OCI-LY3 (cell line): ENCODE results near the gene C5.
A peak's percentile ranks its signal among the peaks of the same experiment; 100 is the strongest.

Source experiments
- H2AFZ ChIP-seq: fragments of 200-600, 300-600 bp; shearing (Covaris generic); 2 replicates; pipeline ENCODE4 v1.6.0; 2014; ENCODE audit warnings: antibody characterized with exemption, low read depth, low read length
- H3K27ac ChIP-seq: fragments of 200-600, 300-600 bp; sonication (generic); 2 replicates; pipeline ENCODE4 v1.5.1; 2014; ENCODE audit warnings: mild to moderate bottlenecking, low read length, moderate library complexity, mixed read lengths
- H3K27me3 ChIP-seq: fragments of 200-600, 300-600 bp; sonication (generic); 2 replicates; pipeline ENCODE4 v1.6.1; 2014; ENCODE audit warnings: low read depth, low read length, mixed read lengths
- H3K36me3 ChIP-seq: fragments of 200-600, 300-600 bp; sonication (generic); replicated peaks from 2 replicates; pipeline ENCODE3; 2014; ENCODE audit warnings: low read depth, low read length, mixed read lengths
- H3K4me1 ChIP-seq: fragments of 300-600, 200-600 bp; sonication (generic); 2 replicates; pipeline ENCODE4 v1.6.1; 2014; ENCODE audit warnings: low read length, mixed read lengths
- H3K4me2 ChIP-seq: fragments of 200-600, 300-600 bp; sonication (generic); 2 replicates; pipeline ENCODE4 v1.6.1; 2014; ENCODE audit warnings: low read length, mixed read lengths
- H3K4me3 ChIP-seq: fragments of 300-600, 200-600 bp; sonication (generic); 2 replicates; pipeline ENCODE4 v1.5.1; 2014; ENCODE audit warnings: antibody characterized with exemption, mild to moderate bottlenecking, low read length, moderate library complexity
- H3K79me2 ChIP-seq: fragments of 300-600, 200-600 bp; shearing (Covaris generic); 2 replicates; pipeline ENCODE4 v1.6.1; 2014; ENCODE audit warnings: mild to moderate bottlenecking, low read length, mixed read lengths
- H3K9ac ChIP-seq: fragments of 300-600, 200-600 bp; shearing (Covaris generic); 2 replicates; pipeline ENCODE4 v1.6.0; 2014; ENCODE audit warnings: mild to moderate bottlenecking, low read length, moderate library complexity
- H3K9me3 ChIP-seq: fragments of 200-600, 300-600 bp; shearing (Covaris generic); 2 replicates; pipeline ENCODE4 v1.6.1; 2014; ENCODE audit warnings: low read length, mixed read lengths; ENCODE audit not compliant: insufficient read depth
- H4K20me1 ChIP-seq: fragments of 200-600, 300-600 bp; sonication (generic); 2 replicates; pipeline ENCODE4 v1.6.1; 2016; ENCODE audit warnings: low read length, mixed read lengths; ENCODE audit not compliant: insufficient read depth
- CTCF ChIP-seq: fragments of 200-600, 300-600 bp; sonication (generic); IDR thresholded peaks from 2 replicates; pipeline ENCODE4 v1.5.1; 2014; ENCODE audit warnings: antibody characterized with exemption, low read length, low read depth
- EZH2phosphoT487 ChIP-seq: fragments of 200-600 bp; shearing (Covaris generic); IDR thresholded peaks from 2 replicates; pipeline ENCODE4 v1.6.1; 2018; ENCODE audit warnings: antibody characterized with exemption, mixed run types, low read depth

C5 gene

GRCh38 chr9:120902569-120903535 is 147.2 kb downstream of the C5 start:
- Histone ChIP-seq H3K27me3 (no peaks in the 10 kb centered on the region), H3K4me3 (no peak overlapping the region), H3K9me3 (no peaks in the 10 kb centered on the region), H3K4me2 (no peak overlapping the region), H3K9ac (no peak overlapping the region), H3K79me2 (no peaks in the 10 kb centered on the region), H2AFZ (no peak overlapping the region), H3K27ac (peak overlapping the region; percentile 49), H4K20me1 (0 out of 2 replicates have a peak, but pooled peaks cover 3% of the 10 kb centered on the region), H3K36me3 (peaks cover 54% of the 10 kb centered on the region), H3K4me1 (peaks cover 38% of the 10 kb centered on the region)
- TF ChIP-seq CTCF (no peak), EZH2phosphoT487 (no peak)
